HEK293 (cell line): ENCODE results near the gene STOX2.

ENCODE experiments used
- CTCF ChIA-PET: fragments of 350-600 bp; formaldehyde crosslinking; extraction: SDS; loops from one replicate; lab custom pipeline; 2021; ENCODE audit warnings: antibody characterized with exemption; lab: Yijun Ruan, JAX
- POLR2A ChIA-PET: fragments of 300-600 bp; formaldehyde crosslinking; extraction: SDS; loops from one replicate; lab custom pipeline; 2020; ENCODE audit warnings: antibody characterized with exemption, inconsistent platforms; lab: Yijun Ruan, JAX
- H3K27ac ChIP-seq: fragments of 200-500 bp; sonication (Bioruptor generic); 2 replicates; pipeline ENCODE4 v1.5.1; 2014; ENCODE audit warnings: low read depth, low read length, control low read depth, inconsistent platforms; ENCODE audit errors: extremely low read depth
- H3K36me3 ChIP-seq, 2 experiments: fragments of 200-500 bp in 1 of 2; sonication (Bioruptor generic) in 1 of 2; 1 replicate in 1 of 2; 2 replicates in 1 of 2; pipeline ENCODE4 v1.5.1; 2014 to 2017; ENCODE audit warnings: inconsistent platforms in 2 of 2, low read length in 2 of 2; ENCODE audit not compliant: control insufficient read depth in 2 of 2, insufficient read depth in 1 of 2
- H3K4me1 ChIP-seq: fragments of 200-500 bp; sonication (Bioruptor generic); 2 replicates; pipeline ENCODE4 v1.5.1; 2014; ENCODE audit warnings: mild to moderate bottlenecking, low read length, inconsistent platforms; ENCODE audit not compliant: control insufficient read depth, insufficient read depth
- H3K4me3 ChIP-seq: 2 replicates; pipeline ENCODE4 v1.5.1; 2011; ENCODE audit warnings: low read depth, mild to moderate bottlenecking, control low read depth, low read length, moderate library complexity
- H3K9me3 ChIP-seq: fragments of 200-500 bp; sonication (Bioruptor generic); 2 replicates; pipeline ENCODE4 v1.5.1; 2014; ENCODE audit warnings: low read depth, low read length, inconsistent platforms; ENCODE audit not compliant: control insufficient read depth, insufficient read depth
- PRDM6 ChIP-seq: fragments of 450-650 bp; formaldehyde crosslinking; IDR thresholded peaks from 2 replicates; pipeline ENCODE4 v1.5.1; 2017; ENCODE audit warnings: missing biosample characterization, missing genetic modification characterization
- TRIM28 ChIP-seq: IDR thresholded peaks from 2 replicates; pipeline ENCODE4 v1.6.1; 2011; ENCODE audit warnings: low read length, control low read depth, borderline replicate concordance
- ZFP41 ChIP-seq: fragments of 450-650 bp; formaldehyde crosslinking; IDR thresholded peaks from 2 replicates; pipeline ENCODE4 v1.5.1; 2016; ENCODE audit warnings: missing biosample characterization, missing genetic modification characterization, borderline replicate concordance
- ZNF10 ChIP-seq: fragments of 450-650 bp; formaldehyde crosslinking; IDR thresholded peaks from 2 replicates; pipeline ENCODE4 v1.5.1; 2017; ENCODE audit warnings: missing biosample characterization, missing genetic modification characterization
- ZNF157 ChIP-seq: fragments of 450-650 bp; formaldehyde crosslinking; IDR thresholded peaks from 2 replicates; pipeline ENCODE4 v1.5.1; 2016; ENCODE audit warnings: missing biosample characterization, missing genetic modification characterization
- ZNF2 ChIP-seq: fragments of 450-650 bp; formaldehyde crosslinking; IDR thresholded peaks from 2 replicates; pipeline ENCODE4 v1.5.1; 2016; ENCODE audit warnings: missing biosample characterization, missing genetic modification characterization
- ZNF239 ChIP-seq: fragments of 450-650 bp; formaldehyde crosslinking; IDR thresholded peaks from 2 replicates; pipeline ENCODE4 v1.5.1; 2016; ENCODE audit warnings: missing biosample characterization, missing genetic modification characterization
- ZNF341 ChIP-seq: fragments of 450-650 bp; formaldehyde crosslinking; IDR thresholded peaks from 2 replicates; pipeline ENCODE4; 2016; ENCODE audit warnings: low read depth, missing biosample characterization, missing genetic modification characterization
- ZNF366 ChIP-seq: fragments of 450-650 bp; formaldehyde crosslinking; conservative IDR thresholded peaks from 2 replicates; pipeline ENCODE4 v1.5.1; 2016; ENCODE audit warnings: missing biosample characterization, missing genetic modification characterization
- ZNF518A ChIP-seq: fragments of 450-650 bp; formaldehyde crosslinking; conservative IDR thresholded peaks from 2 replicates; pipeline ENCODE4 v1.5.1; 2016; ENCODE audit warnings: low read depth, missing biosample characterization, missing genetic modification characterization
- ZNF76 ChIP-seq: fragments of 450-650 bp; formaldehyde crosslinking; IDR thresholded peaks from 2 replicates; pipeline ENCODE4; 2016; ENCODE audit warnings: low read depth, missing biosample characterization, missing genetic modification characterization, borderline replicate concordance
- ZNF837 ChIP-seq: fragments of 450-650 bp; formaldehyde crosslinking; IDR thresholded peaks from 2 replicates; pipeline ENCODE4 v1.5.1; 2016; ENCODE audit warnings: missing biosample characterization, missing genetic modification characterization
- TF ChIP-seq, protein P1 (sequence below): fragments of 450-650 bp; formaldehyde crosslinking; IDR thresholded peaks from 2 replicates; pipeline ENCODE4 v1.5.1; 2016; ENCODE audit warnings: missing biosample characterization, missing genetic modification characterization
- TF ChIP-seq, protein P2 (sequence below): fragments of 450-650 bp; formaldehyde crosslinking; optimal IDR thresholded peaks from 2 replicates; pipeline ENCODE3; 2016; ENCODE audit warnings: missing biosample characterization, mild to moderate bottlenecking, missing genetic modification characterization

STOX2 gene

GRCh38 chr4:184016759-184017668, 111.9 kb downstream of the STOX2 start:
- Histone ChIP-seq H3K36me3 (no peaks in the 10 kb centered on the region), H3K27ac (no peak overlapping the region)
- TF ChIP-seq ZNF341 (no peak), ZNF837 (tag by site-specific recombination) (no peak), ZNF239 (no peak), ZNF10 (tag by site-specific recombination) (no peak), PRDM6 (tag by site-specific recombination) (peak; percentile 77), ZNF366 (tag by site-specific recombination) (no peak), ZNF157 (tag by site-specific recombination) (no peak), TRIM28 (peak; percentile 53; the same call in 1 of the 2 replicates), ZNF518A (tag by site-specific recombination) (no peak), ZNF2 (tag by site-specific recombination) (no peak), ZNF76 (no peak), ZFP41 (tag by site-specific recombination) (no peak)
- TF ChIP-seq, protein P1, sequence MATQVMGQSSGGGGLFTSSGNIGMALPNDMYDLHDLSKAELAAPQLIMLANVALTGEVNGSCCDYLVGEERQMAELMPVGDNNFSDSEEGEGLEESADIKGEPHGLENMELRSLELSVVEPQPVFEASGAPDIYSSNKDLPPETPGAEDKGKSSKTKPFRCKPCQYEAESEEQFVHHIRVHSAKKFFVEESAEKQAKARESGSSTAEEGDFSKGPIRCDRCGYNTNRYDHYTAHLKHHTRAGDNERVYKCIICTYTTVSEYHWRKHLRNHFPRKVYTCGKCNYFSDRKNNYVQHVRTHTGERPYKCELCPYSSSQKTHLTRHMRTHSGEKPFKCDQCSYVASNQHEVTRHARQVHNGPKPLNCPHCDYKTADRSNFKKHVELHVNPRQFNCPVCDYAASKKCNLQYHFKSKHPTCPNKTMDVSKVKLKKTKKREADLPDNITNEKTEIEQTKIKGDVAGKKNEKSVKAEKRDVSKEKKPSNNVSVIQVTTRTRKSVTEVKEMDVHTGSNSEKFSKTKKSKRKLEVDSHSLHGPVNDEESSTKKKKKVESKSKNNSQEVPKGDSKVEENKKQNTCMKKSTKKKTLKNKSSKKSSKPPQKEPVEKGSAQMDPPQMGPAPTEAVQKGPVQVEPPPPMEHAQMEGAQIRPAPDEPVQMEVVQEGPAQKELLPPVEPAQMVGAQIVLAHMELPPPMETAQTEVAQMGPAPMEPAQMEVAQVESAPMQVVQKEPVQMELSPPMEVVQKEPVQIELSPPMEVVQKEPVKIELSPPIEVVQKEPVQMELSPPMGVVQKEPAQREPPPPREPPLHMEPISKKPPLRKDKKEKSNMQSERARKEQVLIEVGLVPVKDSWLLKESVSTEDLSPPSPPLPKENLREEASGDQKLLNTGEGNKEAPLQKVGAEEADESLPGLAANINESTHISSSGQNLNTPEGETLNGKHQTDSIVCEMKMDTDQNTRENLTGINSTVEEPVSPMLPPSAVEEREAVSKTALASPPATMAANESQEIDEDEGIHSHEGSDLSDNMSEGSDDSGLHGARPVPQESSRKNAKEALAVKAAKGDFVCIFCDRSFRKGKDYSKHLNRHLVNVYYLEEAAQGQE, result no peak
- TF ChIP-seq, protein P2, sequence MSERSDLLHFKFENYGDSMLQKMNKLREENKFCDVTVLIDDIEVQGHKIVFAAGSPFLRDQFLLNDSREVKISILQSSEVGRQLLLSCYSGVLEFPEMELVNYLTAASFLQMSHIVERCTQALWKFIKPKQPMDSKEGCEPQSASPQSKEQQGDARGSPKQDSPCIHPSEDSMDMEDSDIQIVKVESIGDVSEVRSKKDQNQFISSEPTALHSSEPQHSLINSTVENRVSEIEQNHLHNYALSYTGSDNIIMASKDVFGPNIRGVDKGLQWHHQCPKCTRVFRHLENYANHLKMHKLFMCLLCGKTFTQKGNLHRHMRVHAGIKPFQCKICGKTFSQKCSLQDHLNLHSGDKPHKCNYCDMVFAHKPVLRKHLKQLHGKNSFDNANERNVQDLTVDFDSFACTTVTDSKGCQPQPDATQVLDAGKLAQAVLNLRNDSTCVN (tag by site-specific recombination), result no peak
- TF ChIP-seq, all 188 proteins: peak for 2
- no peak overlapping the region for H3K4me3 ChIP-seq
- CTCF ChIA-PET, result interaction anchor here (0.5 to 0.6 kb wide), 2 partner anchors 141 to 776 kb away, joined by 3 read pairs; no protein-coding TSS in a partner anchor
- H3K9me3 ChIP-seq, result no peaks in the 10 kb centered on the region
- POLR2A ChIA-PET, result no interaction called here
- peaks cover 7% of the 10 kb centered on the region; the same call in 1 of the 2 replicates for H3K4me1 ChIP-seq
